Hepatocyte (in vitro differentiated cells): Measurements from ENCODE around the gene RASGRP1. TPM values are rescaled to one million over a fixed set of nuclear protein-coding genes. Genes with fewer than 3 reads are reported as not detected.

Experiments
- DNase-seq: peaks from one replicate; pipeline ENCODE4 v3.0.0-alpha.2; 2016; ENCODE audit warnings: low spot score
- H2AFZ ChIP-seq: fragments of 200-600 bp; sonication (generic); 2 replicates; pipeline ENCODE4 v1.6.0; 2016; ENCODE audit warnings: antibody characterized with exemption, mild to moderate bottlenecking
- H3K27ac ChIP-seq: fragments of 200-600 bp; sonication (generic); 2 replicates; pipeline ENCODE4 v1.5.1; 2016; ENCODE audit warnings: mild to moderate bottlenecking
- H3K27me3 ChIP-seq: fragments of 200-600 bp; sonication (generic); 2 replicates; pipeline ENCODE4 v1.6.1; 2016
- H3K36me3 ChIP-seq: fragments of 200-600 bp; sonication (generic); replicated peaks from 2 replicates; pipeline ENCODE4 v1.5.1; 2016; ENCODE audit warnings: low read depth; ENCODE audit not compliant: insufficient read depth
- H3K4me1 ChIP-seq: fragments of 200-600 bp; sonication (generic); 2 replicates; pipeline ENCODE4 v1.5.1; 2016; ENCODE audit warnings: mild to moderate bottlenecking, moderate library complexity; ENCODE audit not compliant: insufficient read depth
- H3K4me2 ChIP-seq: fragments of 200-600 bp; sonication (generic); 2 replicates; pipeline ENCODE4 v1.6.0; 2016
- H3K4me3 ChIP-seq: fragments of 200-600 bp; sonication (generic); 2 replicates; pipeline ENCODE4 v1.5.1; 2016; ENCODE audit warnings: mild to moderate bottlenecking
- H3K79me2 ChIP-seq: fragments of 200-600 bp; sonication (generic); 2 replicates; pipeline ENCODE4 v1.6.0; 2017; ENCODE audit warnings: mild to moderate bottlenecking
- H3K9me2 ChIP-seq: fragments of 200-600 bp; sonication (generic); replicated peaks from 2 replicates; pipeline ENCODE4 v1.6.0; 2017; ENCODE audit warnings: mild to moderate bottlenecking; ENCODE audit not compliant: insufficient read depth
- H3K9me3 ChIP-seq: fragments of 200-600 bp; sonication (generic); 2 replicates; pipeline ENCODE4 v1.5.1; 2016; ENCODE audit warnings: low read depth, mild to moderate bottlenecking
- H4K20me1 ChIP-seq: fragments of 200-600 bp; sonication (generic); 2 replicates; pipeline ENCODE4 v1.6.0; 2016; ENCODE audit warnings: mild to moderate bottlenecking; ENCODE audit not compliant: insufficient read depth, poor library complexity, severe bottlenecking
- EZH2 ChIP-seq: fragments of 200-600 bp; sonication (generic); IDR thresholded peaks from 2 replicates; pipeline ENCODE4 v1.6.1; 2016; ENCODE audit warnings: antibody characterized with exemption, mild to moderate bottlenecking, borderline replicate concordance
- EZH2phosphoT487 ChIP-seq: fragments of 200-600 bp; sonication (generic); IDR thresholded peaks from one replicate; pipeline ENCODE4 v1.6.1; 2018; ENCODE audit warnings: antibody characterized with exemption, mild to moderate bottlenecking, low read depth, moderate library complexity; ENCODE audit not compliant: unreplicated experiment, severe bottlenecking
- WGBS: methylation state at CpG from one replicate; pipeline ENCODE4 v1.1.6; 2016; ENCODE audit warnings: low lambda C conversion rate; ENCODE audit errors: missing lambda C conversion rate; 5-methylcytosine and 5-hydroxymethylcytosine counted together
- polyA plus RNA-seq: library from polyadenylated mRNA; unstranded; fragments of >200 nt; fragmentation: Nextera tagmentation; extraction: Ambion mirVana; gene quantifications from 2 replicates; pipeline ENCODE4 v1.2.1, GENCODE V29; 2016
- total RNA-seq: library from RNA; depleted of rRNA; stranded (reverse); fragments of >200 nt; gene quantifications from 2 replicates; pipeline ENCODE4 v1.2.3, GENCODE V29; 2014
- TF ChIP-seq, protein P1 (sequence below): fragments of 200-600 bp; sonication (generic); IDR thresholded peaks from 2 replicates; pipeline ENCODE4 v1.5.1; 2016; ENCODE audit warnings: antibody characterized with exemption, mild to moderate bottlenecking; ENCODE audit not compliant: poor library complexity

The RASGRP1 gene
- total and polyA plus RNA-seq, 2 experiments from 2014 or later = 0.41 to 0.53 TPM

DNA sequence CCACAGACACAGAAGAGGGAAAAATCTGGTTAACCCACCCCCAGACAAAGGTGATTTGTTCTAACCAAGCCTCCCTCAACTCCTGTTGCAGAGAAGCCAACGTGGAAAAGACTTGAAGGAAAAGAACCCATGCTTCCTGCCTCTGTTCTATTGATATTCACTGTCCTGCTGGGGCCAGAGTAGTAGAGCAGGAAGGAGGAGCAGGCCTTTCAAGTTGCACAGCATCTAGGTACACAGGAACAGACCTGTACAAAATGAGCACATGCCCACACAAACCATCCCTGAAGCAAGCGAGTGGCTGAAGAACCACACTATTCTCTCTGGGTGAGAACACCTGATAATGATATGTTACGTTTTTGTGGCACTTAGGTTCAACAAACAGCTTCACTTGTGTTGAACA, 29.9 kb downstream of the RASGRP1 start:
- 89% methylated on average over 3 of the region's 3 CpGs for WGBS
- Histone ChIP-seq H3K4me2 (no peak overlapping the region), H4K20me1 (no peaks in the 10 kb centered on the region), H3K9me3 (no peaks in the 10 kb centered on the region), H3K27me3 (no peaks in the 10 kb centered on the region), H3K4me3 (no peak overlapping the region), H3K79me2 (no peaks in the 10 kb centered on the region), H2AFZ (no peak overlapping the region), H3K4me1 (no peaks in the 10 kb centered on the region), H3K9me2 (no peaks in the 10 kb centered on the region), H3K27ac (no peak overlapping the region), H3K36me3 (no peaks in the 10 kb centered on the region)
- TF ChIP-seq, protein P1, sequence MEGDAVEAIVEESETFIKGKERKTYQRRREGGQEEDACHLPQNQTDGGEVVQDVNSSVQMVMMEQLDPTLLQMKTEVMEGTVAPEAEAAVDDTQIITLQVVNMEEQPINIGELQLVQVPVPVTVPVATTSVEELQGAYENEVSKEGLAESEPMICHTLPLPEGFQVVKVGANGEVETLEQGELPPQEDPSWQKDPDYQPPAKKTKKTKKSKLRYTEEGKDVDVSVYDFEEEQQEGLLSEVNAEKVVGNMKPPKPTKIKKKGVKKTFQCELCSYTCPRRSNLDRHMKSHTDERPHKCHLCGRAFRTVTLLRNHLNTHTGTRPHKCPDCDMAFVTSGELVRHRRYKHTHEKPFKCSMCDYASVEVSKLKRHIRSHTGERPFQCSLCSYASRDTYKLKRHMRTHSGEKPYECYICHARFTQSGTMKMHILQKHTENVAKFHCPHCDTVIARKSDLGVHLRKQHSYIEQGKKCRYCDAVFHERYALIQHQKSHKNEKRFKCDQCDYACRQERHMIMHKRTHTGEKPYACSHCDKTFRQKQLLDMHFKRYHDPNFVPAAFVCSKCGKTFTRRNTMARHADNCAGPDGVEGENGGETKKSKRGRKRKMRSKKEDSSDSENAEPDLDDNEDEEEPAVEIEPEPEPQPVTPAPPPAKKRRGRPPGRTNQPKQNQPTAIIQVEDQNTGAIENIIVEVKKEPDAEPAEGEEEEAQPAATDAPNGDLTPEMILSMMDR = no peak
- TF ChIP-seq EZH2 = no peak
- DNase-seq = no peak

DNA sequence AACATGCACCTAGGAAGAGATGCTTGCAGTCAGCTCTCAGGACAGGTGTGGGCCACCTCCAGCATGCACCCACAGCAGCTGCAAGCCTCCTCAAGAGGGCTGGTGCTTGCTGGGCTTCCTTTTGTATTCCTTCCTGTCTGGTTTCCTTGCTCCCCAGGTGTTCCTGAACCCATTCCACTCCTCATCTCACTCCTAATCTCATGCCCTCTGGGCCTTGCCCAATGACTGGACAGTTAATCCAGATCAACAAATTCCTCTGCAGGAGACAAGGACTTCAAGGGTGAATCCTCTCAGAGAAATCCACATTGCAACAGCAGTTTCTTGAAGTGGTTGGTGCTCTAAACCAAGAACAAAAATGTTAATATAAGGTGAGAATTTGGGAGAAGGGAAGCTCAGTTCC, 30.7 kb downstream of the RASGRP1 start:
- no peaks in the 10 kb centered on the region for H3K79me2 ChIP-seq
- no peaks in the 10 kb centered on the region for H3K27me3 ChIP-seq
- H3K9me2 ChIP-seq = no peaks in the 10 kb centered on the region
- no peaks in the 10 kb centered on the region for H3K36me3 ChIP-seq
- H4K20me1 ChIP-seq = no peaks in the 10 kb centered on the region
- no peaks in the 10 kb centered on the region for H3K4me1 ChIP-seq
- no peak for DNase-seq
- H3K4me3 ChIP-seq = no peak overlapping the region
- no peak overlapping the region for H2AFZ ChIP-seq
- no peak overlapping the region for H3K4me2 ChIP-seq
- H3K9me3 ChIP-seq = no peaks in the 10 kb centered on the region
- no peak for TF ChIP-seq EZH2
- TF ChIP-seq, protein P1 = no peak
- no peak for TF ChIP-seq EZH2phosphoT487
- no peak overlapping the region for H3K27ac ChIP-seq

DNA sequence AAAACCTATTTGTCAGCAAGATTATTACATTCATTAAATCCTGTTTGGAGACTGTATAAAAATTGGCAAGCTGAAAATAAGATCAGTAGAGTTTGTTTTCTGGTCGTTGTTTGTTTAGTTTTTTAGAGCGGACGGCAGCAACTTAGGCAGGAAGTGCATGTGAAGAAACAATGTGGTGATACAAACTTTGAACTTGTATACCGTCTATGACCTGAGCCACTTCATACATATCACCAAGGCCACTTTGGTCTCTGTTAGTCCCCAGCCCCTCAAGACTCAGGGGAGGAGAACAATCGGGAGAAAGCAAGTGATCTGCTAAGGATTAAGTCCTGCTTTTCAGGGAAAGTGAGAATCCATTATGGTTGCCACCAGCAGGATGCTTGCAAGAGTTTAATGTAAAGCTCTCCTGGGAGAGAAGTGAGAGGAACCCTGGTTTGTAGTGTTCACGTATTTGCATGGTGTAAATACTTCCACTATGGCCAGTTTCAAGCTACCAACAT, 31.1 kb downstream of the RASGRP1 start:
- no peaks in the 10 kb centered on the region for H3K9me2 ChIP-seq
- H3K4me2 ChIP-seq = no peak overlapping the region
- H3K27ac ChIP-seq = no peak overlapping the region
- H3K9me3 ChIP-seq = no peaks in the 10 kb centered on the region
- no peaks in the 10 kb centered on the region for H3K79me2 ChIP-seq
- no peak for TF ChIP-seq EZH2phosphoT487
- no peak for TF ChIP-seq EZH2
- TF ChIP-seq, protein P1 = no peak
- DNase-seq = no peak
- WGBS = 89% methylated on average over 6 of the region's 6 CpGs
- no peak overlapping the region for H3K4me3 ChIP-seq
- H4K20me1 ChIP-seq = no peaks in the 10 kb centered on the region
- H3K4me1 ChIP-seq = no peaks in the 10 kb centered on the region
- no peaks in the 10 kb centered on the region for H3K27me3 ChIP-seq
- no peaks in the 10 kb centered on the region for H3K36me3 ChIP-seq
- H2AFZ ChIP-seq = no peak overlapping the region

DNA sequence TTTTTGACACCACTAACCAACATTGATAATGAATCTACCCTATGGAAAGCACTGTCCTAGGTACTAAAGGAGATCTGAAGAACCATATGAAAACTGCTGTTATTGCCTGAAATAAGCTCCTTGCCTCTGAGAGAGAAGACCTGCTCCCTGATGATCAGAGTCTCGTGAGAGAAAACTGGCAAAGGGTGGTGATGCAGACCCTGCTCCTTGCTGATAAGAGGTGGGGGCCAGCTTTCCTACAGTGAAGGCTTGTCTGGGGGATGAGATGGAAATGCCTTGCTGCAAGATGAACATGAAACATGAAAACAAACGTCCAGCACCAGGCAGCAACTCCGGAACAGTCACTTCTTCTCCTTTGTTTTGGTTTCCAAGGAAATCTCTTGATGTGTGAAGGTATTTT, 31.9 kb downstream of the RASGRP1 start:
- H3K4me3 ChIP-seq = no peak overlapping the region
- H3K27me3 ChIP-seq = no peaks in the 10 kb centered on the region
- no peaks in the 10 kb centered on the region for H4K20me1 ChIP-seq
- H3K4me1 ChIP-seq = no peaks in the 10 kb centered on the region
- TF ChIP-seq EZH2phosphoT487 = no peak
- TF ChIP-seq, protein P1 = no peak
- no peak for TF ChIP-seq EZH2
- H3K36me3 ChIP-seq = no peaks in the 10 kb centered on the region
- H3K9me2 ChIP-seq = no peaks in the 10 kb centered on the region
- no peaks in the 10 kb centered on the region for H3K9me3 ChIP-seq
- no peak overlapping the region for H3K27ac ChIP-seq
- H3K4me2 ChIP-seq = no peak overlapping the region
- WGBS = 95% methylated on average over 3 of the region's 3 CpGs
- DNase-seq = no peak
- H2AFZ ChIP-seq = no peak overlapping the region
- H3K79me2 ChIP-seq = no peaks in the 10 kb centered on the region
